Measurements from ENCODE around the gene USP48.
A peak's percentile ranks its signal among the peaks of the same experiment; 100 is the strongest.
"Not testable (repeated sequence)": the region's sequence is repeated elsewhere in the genome, so short reads cannot be mapped to it uniquely, and the experiment has no call there.

Gene USP48

DNA sequence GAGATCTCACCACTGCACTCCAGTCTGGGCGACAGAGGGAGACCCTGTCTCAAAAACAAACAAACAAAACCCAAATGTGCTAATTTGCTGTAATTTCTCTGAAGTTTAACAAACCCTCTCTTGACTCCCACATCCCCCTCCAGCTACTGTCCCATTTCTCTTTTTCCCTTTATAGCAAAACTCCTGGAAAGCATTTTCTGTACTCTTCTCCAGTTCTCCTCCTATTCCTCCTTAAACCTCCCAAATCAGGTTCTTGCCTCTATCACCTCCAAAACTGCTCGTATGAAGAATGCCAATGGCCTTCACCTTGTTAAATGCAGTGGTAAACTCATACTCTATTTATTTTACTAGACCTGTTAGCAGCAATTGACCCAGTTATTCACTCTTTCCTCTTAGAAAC lies 3.7 kb upstream of the USP48 start:
- no peak overlapping the region for H3K4me3 ChIP-seq (ENCODE audit: insufficient read depth, low read length, poor library complexity, severe bottlenecking)
- H3K4me2 ChIP-seq (ENCODE audit: low read depth, low read length, poor library complexity, severe bottlenecking): no peak overlapping the region
- H3K36me3 ChIP-seq (ENCODE audit: low read length): no peaks in the 10 kb centered on the region
- H3K9me2 ChIP-seq (replicated peaks; ENCODE audit: insufficient read depth, low read length): no peaks in the 10 kb centered on the region
- peaks cover 4% of the 10 kb centered on the region; the same call in 1 of the 2 replicates for H3F3A ChIP-seq (ENCODE audit: insufficient read depth)
- H2AFZ ChIP-seq (ENCODE audit: low read depth, low read length, severe bottlenecking): no peak overlapping the region
- peaks cover 12% of the 10 kb centered on the region for H3K79me2 ChIP-seq (ENCODE audit: insufficient read depth, low read length)
- no peaks in the 10 kb centered on the region for H3K9me3 ChIP-seq (ENCODE audit: insufficient read depth, low read length)
- no peak overlapping the region for H3K27ac ChIP-seq (ENCODE audit: low read depth, low read length)
- H3K9ac ChIP-seq (ENCODE audit: low read length): no peak overlapping the region
- no peaks in the 10 kb centered on the region for H4K20me1 ChIP-seq (ENCODE audit: low read depth, low read length)
- TF ChIP-seq CTCF (IDR thresholded peaks at IDR 0.05; ENCODE audit: insufficient read depth, low read length, poor library complexity, severe bottlenecking) (no peak), EZH2phosphoT487 (conservative IDR thresholded peaks at IDR 0.05; ENCODE audit: low read length) (no peak)
- no peaks in the 10 kb centered on the region for H3K27me3 ChIP-seq (ENCODE audit: low read length)

- H3K36me3 ChIP-seq (ENCODE audit: low read length); H2AFZ ChIP-seq (ENCODE audit: low read depth, low read length, severe bottlenecking); H3K4me3 ChIP-seq (ENCODE audit: insufficient read depth, low read length, poor library complexity, severe bottlenecking); H3K9me3 ChIP-seq (ENCODE audit: insufficient read depth, low read length); H3K9me2 ChIP-seq (replicated peaks; ENCODE audit: insufficient read depth, low read length); H3K4me2 ChIP-seq (ENCODE audit: low read depth, low read length, poor library complexity, severe bottlenecking); H4K20me1 ChIP-seq (ENCODE audit: low read depth, low read length); H3K27me3 ChIP-seq (ENCODE audit: low read length); H3K27ac ChIP-seq (ENCODE audit: low read depth, low read length); H3K9ac ChIP-seq (ENCODE audit: low read length); H3F3A ChIP-seq (ENCODE audit: insufficient read depth): not testable (repeated sequence)
- peaks cover 19% of the 10 kb centered on the region for H3K79me2 ChIP-seq (ENCODE audit: insufficient read depth, low read length)
Observed at GRCh38 chr1:21785764-21786163, 2.8 kb upstream of the USP48 start.

DNA sequence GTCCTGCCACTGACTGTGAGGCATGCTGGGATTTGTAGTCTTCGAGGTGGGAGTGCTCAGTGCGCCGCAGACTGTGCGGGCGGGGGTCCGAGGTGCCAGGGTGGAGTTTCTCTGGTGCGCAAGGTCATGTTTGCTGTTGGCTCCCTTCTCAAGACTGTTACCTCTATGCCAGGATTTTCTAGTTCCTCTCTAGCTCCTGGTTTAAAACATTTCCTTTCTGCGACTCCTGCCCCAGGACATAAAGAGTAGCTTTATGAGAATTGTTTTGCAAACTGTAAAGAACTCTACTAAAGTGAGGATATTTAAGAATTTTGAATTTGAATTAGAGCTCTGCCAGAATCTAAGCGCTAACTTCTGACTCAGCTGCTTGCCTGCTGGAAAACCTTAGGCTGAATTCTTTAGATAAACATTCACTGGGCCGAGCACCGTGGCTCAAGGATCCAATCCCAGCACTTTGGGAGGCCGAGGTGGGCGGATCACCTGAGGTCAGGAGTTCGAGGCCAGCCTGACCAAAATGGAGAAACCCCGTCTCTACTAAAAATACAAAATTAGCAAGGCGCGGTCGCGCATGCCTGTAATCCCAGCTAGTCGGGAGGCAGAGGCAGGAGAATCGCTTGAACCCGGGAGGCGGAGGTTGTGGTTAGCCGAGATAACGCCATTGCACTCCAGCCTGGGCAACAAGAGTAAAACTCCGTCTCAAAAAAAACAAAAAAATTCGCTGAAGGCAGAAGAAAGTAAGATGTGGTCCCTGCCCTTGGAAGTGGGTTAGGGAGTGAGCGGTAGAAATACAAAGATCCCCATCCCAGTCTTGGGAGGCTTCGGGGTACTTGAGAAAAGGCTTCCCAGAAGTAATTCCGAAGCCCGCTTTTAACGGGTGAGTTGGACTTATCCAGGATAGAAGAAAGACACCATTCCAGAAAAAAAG lies 992 bp upstream of the USP48 start:
- H3F3A ChIP-seq (ENCODE audit: insufficient read depth): peaks cover 4% of the 10 kb centered on the region; the same call in 1 of the 2 replicates
- H3K27ac ChIP-seq (ENCODE audit: low read depth, low read length): peak overlapping the region; percentile 97
- peaks cover 38% of the 10 kb centered on the region for H3K79me2 ChIP-seq (ENCODE audit: insufficient read depth, low read length)
- no peaks in the 10 kb centered on the region; the same call in 1 of the 2 replicates for H4K20me1 ChIP-seq (ENCODE audit: low read depth, low read length)
- no peak for TF ChIP-seq CTCF (IDR thresholded peaks at IDR 0.05; ENCODE audit: insufficient read depth, low read length, poor library complexity, severe bottlenecking)
- TF ChIP-seq EZH2phosphoT487 (conservative IDR thresholded peaks at IDR 0.05; ENCODE audit: low read length): no peak
- H3K9ac ChIP-seq (ENCODE audit: low read length): peak overlapping the region; percentile 93
- peak overlapping the region; percentile 79 for H3K4me3 ChIP-seq (ENCODE audit: insufficient read depth, low read length, poor library complexity, severe bottlenecking)
- peak overlapping the region; percentile 86 for H3K4me2 ChIP-seq (ENCODE audit: low read depth, low read length, poor library complexity, severe bottlenecking)
- H3K27me3 ChIP-seq (ENCODE audit: low read length): no peaks in the 10 kb centered on the region
- H3K36me3 ChIP-seq (ENCODE audit: low read length): no peaks in the 10 kb centered on the region
- H3K9me2 ChIP-seq (replicated peaks; ENCODE audit: insufficient read depth, low read length): no peaks in the 10 kb centered on the region
- peak overlapping the region; percentile 88 for H2AFZ ChIP-seq (ENCODE audit: low read depth, low read length, severe bottlenecking)
- no peaks in the 10 kb centered on the region for H3K9me3 ChIP-seq (ENCODE audit: insufficient read depth, low read length)

DNA sequence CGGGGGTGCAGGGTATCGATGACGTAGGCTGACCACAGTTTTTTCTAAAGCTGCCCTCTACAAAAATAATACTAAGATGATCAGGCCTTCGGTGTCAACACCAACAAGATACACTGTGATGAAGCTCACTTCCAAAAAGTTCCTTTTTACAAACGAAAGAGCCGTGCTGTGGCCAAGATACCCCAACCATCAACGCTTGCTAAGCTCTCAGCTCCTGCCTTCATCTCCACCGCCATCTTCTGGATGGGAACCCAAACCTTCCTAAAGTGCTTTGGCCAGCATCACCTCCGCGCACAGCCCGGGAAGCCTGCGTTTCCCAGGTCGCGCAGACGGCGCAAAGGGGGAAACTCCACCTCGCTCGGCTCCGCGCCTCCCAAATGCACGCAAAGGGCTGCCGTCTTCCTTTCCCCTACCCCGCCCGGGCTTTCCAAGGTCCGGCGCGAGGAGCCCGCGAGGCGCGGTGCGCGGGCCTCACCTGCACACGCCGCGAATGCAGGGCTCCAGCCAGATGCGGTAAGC lies 541 bp downstream of the USP48 start:
- Histone ChIP-seq H3K27me3 (ENCODE audit: low read length) (no peaks in the 10 kb centered on the region), H3K36me3 (ENCODE audit: low read length) (no peaks in the 10 kb centered on the region), H3K9me2 (replicated peaks; ENCODE audit: insufficient read depth, low read length) (no peaks in the 10 kb centered on the region), H3K4me3 (ENCODE audit: insufficient read depth, low read length, poor library complexity, severe bottlenecking) (peak overlapping the region; percentile 79), H3K9ac (ENCODE audit: low read length) (peak overlapping the region; percentile 93), H3F3A (ENCODE audit: insufficient read depth) (peaks cover 4% of the 10 kb centered on the region; the same call in 1 of the 2 replicates), H3K4me2 (ENCODE audit: low read depth, low read length, poor library complexity, severe bottlenecking) (peak overlapping the region; percentile 86), H3K79me2 (ENCODE audit: insufficient read depth, low read length) (peaks cover 53% of the 10 kb centered on the region), H3K9me3 (ENCODE audit: insufficient read depth, low read length) (no peaks in the 10 kb centered on the region), H4K20me1 (ENCODE audit: low read depth, low read length) (peaks cover 4% of the 10 kb centered on the region; the same call in 1 of the 2 replicates), H3K27ac (ENCODE audit: low read depth, low read length) (peak overlapping the region; percentile 97), H2AFZ (ENCODE audit: low read depth, low read length, severe bottlenecking) (peak overlapping the region; percentile 30)
- no peak for TF ChIP-seq CTCF (IDR thresholded peaks at IDR 0.05; ENCODE audit: insufficient read depth, low read length, poor library complexity, severe bottlenecking)
- no peak for TF ChIP-seq EZH2phosphoT487 (conservative IDR thresholded peaks at IDR 0.05; ENCODE audit: low read length)
